DOHH2 (cell line): Measurements from ENCODE around the gene SLC7A5.

ENCODE experiments used
- EZH2phosphoT487 ChIP-seq: fragments of 200-600 bp; sonication (generic); IDR thresholded peaks from 2 replicates; pipeline ENCODE4 v1.6.1; 2017; ENCODE audit warnings: borderline replicate concordance, mild to moderate bottlenecking, antibody characterized with exemption, low read length, moderate library complexity, mixed read lengths
- TF ChIP-seq, protein P1 (sequence below): fragments of 200-600 bp; sonication (generic); IDR thresholded peaks from one replicate; pipeline ENCODE4 v1.5.1; 2014; ENCODE audit warnings: antibody characterized with exemption, mild to moderate bottlenecking, low read depth, low read length; ENCODE audit not compliant: poor library complexity, severe bottlenecking

DNA sequence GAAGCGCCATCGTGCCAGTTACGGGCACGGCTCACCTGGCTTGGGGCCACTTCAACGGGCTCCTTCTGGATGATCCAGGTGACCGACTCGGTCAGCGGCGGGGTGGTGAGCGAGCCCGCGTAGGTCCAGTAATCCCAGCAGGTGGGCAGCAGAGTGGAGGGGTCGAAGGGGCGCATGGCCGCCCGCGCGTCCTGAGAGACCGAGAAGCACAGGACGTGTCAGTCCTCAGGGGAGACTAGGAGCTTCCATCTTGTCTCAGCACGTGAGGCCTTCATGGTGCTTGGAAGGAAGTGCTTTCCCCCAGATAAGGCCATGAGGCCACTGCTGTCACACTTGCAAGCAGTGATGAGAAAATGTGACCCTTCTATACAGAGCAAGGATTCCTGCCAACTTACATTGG lies 22.5 kb upstream of the SLC7A5 start:
- TF ChIP-seq EZH2phosphoT487 = no peak
- TF ChIP-seq, protein P1, sequence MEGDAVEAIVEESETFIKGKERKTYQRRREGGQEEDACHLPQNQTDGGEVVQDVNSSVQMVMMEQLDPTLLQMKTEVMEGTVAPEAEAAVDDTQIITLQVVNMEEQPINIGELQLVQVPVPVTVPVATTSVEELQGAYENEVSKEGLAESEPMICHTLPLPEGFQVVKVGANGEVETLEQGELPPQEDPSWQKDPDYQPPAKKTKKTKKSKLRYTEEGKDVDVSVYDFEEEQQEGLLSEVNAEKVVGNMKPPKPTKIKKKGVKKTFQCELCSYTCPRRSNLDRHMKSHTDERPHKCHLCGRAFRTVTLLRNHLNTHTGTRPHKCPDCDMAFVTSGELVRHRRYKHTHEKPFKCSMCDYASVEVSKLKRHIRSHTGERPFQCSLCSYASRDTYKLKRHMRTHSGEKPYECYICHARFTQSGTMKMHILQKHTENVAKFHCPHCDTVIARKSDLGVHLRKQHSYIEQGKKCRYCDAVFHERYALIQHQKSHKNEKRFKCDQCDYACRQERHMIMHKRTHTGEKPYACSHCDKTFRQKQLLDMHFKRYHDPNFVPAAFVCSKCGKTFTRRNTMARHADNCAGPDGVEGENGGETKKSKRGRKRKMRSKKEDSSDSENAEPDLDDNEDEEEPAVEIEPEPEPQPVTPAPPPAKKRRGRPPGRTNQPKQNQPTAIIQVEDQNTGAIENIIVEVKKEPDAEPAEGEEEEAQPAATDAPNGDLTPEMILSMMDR = no peak
